VCaP (cell line): Measurements from ENCODE around the gene TMEM69.
"Not testable (repeated sequence)": the region's sequence is repeated elsewhere in the genome, so short reads cannot be mapped to it uniquely, and the experiment has no call there.

Source experiments
- H3K27ac ChIP-seq: fragments of 450-650 bp; 2 replicates; pipeline ENCODE4 v1.5.1; 2017
- TF ChIP-seq, protein P1 (sequence below): fragments of 450-650 bp; conservative IDR thresholded peaks from 2 replicates; pipeline ENCODE4 v1.5.1; 2017; ENCODE audit warnings: mild to moderate bottlenecking, moderate library complexity

The TMEM69 gene

DNA sequence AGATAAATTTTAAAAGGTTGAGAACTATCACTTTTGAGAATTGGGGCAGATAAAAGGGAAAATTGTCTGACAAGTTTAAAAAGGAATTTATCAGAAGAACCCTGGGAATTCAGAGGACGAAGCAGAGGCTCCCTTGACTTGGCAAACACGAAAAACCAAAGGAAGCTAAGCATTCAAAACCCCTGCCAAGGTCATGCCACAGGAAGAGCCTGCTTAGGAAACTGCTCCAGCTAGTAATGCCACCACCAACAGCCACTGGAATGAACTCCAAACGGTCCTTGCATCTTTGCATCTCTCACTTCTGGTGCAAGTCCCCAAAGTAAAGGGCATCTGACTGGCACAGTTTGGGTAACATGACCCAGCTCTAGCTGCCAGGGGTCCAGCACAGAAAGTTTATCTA is 8.9 kb upstream of the TMEM69 start:
- peak overlapping the region; percentile 47 for H3K27ac ChIP-seq
- TF ChIP-seq, protein P1, sequence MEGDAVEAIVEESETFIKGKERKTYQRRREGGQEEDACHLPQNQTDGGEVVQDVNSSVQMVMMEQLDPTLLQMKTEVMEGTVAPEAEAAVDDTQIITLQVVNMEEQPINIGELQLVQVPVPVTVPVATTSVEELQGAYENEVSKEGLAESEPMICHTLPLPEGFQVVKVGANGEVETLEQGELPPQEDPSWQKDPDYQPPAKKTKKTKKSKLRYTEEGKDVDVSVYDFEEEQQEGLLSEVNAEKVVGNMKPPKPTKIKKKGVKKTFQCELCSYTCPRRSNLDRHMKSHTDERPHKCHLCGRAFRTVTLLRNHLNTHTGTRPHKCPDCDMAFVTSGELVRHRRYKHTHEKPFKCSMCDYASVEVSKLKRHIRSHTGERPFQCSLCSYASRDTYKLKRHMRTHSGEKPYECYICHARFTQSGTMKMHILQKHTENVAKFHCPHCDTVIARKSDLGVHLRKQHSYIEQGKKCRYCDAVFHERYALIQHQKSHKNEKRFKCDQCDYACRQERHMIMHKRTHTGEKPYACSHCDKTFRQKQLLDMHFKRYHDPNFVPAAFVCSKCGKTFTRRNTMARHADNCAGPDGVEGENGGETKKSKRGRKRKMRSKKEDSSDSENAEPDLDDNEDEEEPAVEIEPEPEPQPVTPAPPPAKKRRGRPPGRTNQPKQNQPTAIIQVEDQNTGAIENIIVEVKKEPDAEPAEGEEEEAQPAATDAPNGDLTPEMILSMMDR = no peak

DNA sequence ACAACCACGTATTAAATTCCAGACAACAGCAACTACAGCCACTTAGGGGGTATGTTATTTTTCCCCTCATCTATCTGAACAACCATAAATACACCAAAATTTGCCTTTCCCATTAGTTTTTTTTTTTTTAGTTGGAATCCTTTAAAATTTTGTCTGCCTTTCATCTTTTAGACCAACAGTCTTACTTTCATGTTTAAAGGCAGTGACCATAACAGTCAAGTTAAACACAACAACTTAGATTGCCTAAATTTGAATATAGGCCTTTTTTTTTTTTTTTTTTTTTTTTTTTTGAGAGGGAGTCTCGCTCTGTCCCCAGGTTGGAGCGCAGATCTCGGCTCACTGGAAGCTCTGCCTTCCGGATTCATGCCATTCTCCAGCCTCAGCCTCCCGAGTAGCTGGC is 5.0 kb upstream of the TMEM69 start:
- no peak overlapping the region for H3K27ac ChIP-seq
- TF ChIP-seq, protein P1 = no peak

DNA sequence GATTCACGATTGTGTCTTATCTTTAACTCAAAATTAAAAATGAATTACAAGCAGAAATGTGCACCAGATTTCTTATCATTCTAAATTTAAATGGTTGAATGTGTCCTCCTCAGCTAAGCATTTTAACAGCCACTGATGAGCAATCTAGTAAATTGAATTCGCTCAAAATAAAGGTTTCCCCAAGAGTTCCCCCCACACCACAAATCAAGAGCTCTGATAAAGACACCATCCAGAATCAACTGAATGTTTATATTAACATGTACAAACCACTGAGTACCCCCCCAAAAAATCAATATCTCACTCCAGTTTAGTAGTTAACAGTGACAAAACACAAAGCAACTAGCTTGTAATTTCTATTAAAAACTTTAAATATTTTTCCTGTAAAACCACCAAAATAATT is 3.6 kb upstream of the TMEM69 start:
- TF ChIP-seq, protein P1 = no peak
- peak overlapping the region; percentile 96; the same call in 1 of the 2 replicates for H3K27ac ChIP-seq

DNA sequence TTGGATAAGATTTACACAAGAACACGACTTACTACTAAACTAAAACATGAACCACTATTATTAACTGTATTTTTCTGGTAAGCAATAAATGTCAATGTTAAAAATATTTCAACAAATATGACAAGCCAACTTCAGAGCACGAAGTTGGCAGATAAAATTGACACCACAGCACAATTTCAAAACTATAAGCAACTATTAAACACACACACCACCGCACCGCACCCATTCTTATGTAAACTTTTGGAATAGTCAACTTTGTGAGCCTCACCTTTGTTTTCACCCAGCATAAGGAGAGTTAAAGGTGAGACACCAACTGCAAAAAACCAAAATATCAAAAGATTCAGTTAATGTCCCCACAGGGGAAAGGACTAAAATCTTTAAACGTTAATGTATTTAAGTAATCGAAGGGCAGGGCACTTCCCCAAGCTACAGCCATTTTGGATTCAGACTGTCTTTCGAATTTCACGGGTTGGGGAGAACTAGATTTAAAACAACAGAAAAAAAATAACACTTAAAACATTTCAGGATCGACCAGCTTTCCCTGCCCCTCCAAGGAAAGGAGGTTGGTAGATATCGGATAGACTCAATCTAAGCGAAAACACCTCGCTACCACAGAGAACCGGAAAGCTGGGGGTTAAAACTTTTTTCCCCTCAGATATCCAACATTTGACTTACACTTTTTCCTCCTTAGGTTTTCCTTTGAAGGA is 2.5 kb upstream of the TMEM69 start:
- TF ChIP-seq, protein P1 = no peak
- H3K27ac ChIP-seq = peak overlapping the region; percentile 96

GRCh38 chr1:45686015-45686287 is 2.0 kb upstream of the TMEM69 start:
- peak overlapping the region; percentile 96 for H3K27ac ChIP-seq
- TF ChIP-seq, protein P1 = no peak

- H3K27ac ChIP-seq = peak within 1 kb of the TSS; percentile 96
- TF ChIP-seq, protein P1 = no peak
Observed at GRCh38 chr1:45686288-45687013, 1.5 kb upstream of the TMEM69 start, which contains the start of gene GPBP1L1. Gene GPBP1L1, minus strand, starts transcription at chr1:45686533. Its CDS starts 27,446 bp downstream, at chr1:45659087.

DNA sequence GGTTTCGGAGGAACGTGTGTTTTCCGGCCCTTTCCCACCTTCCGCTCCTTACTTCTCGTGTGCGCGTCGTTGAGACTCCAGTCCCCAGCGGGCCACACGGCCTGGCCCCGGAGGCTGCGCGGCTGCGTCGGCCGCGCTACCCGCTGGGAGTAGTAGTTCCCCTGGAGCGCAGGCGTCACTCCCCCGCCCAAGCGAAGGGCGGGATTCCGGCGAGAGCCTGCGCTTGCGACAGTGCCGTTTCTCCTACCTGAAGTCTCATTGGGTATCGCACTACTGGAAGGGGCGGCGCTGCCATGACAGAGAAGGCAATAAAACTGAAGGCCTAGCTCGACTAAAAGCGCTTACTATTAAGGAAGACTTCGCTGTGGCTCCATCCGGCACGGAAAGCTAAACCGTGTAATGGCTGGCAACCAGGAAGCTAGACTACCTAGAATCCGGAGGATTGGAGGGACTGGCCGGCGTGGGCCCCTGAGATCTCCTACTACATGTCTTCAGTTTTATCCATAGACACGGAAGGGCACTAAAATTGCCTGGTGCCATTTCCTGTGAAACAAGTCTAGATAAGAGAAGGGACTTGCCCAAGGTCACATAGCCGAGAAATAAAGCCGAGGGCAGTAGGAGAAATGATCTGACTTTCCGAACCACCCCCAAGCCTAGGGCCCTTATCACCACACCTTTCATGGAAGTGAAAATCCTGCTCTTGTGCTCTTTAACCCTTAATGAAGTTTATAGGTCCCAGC is 797 bp upstream of the TMEM69 start:
- TF ChIP-seq, protein P1 = no peak
- H3K27ac ChIP-seq = peak overlapping the region; percentile 96

DNA sequence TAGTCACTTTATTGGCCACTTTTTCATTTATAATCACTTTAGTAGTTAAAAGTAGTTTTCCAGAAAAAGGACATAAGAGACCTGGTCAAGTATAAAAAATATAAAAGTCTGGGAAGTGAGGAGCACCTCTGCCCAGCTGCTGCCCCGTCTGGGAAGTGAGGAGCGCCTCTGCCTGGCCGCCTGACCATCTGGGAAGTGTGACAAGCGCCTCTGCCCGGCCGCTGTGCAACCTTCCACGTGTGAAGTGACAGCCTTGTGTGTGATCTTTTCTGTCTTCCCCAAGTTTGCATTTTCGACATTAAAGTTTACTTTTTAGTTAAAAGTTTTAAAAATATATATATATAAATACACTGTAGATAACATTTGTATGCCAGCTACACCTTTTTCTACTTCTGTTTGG is 5.8 kb downstream of the TMEM69 start:
- not testable (repeated sequence) for H3K27ac ChIP-seq
